Vagina (tissue), 2 donors: Measurements from ENCODE around the gene HDAC11. TPM values are rescaled to one million over a fixed set of nuclear protein-coding genes. Genes with fewer than 3 reads are reported as not detected.

Source experiments
- DNase-seq, 2 donors: peaks; one replicate each; pipeline ENCODE4 v3.0.0-alpha.2; 2017; ENCODE audit errors: extremely low spot score in 2 of 2
- H3K27ac ChIP-seq: fragments of 200-600 bp; sonication (generic); one replicate; pipeline ENCODE4 v1.5.1; 2019
- H3K27me3 ChIP-seq: fragments of 200-600 bp; sonication (generic); one replicate; pipeline ENCODE4 v1.5.1; 2019
- H3K36me3 ChIP-seq, 2 donors: fragments of 200-600 bp; sonication (generic); one replicate each; pipeline ENCODE4 v1.5.1; 2017 to 2019
- H3K4me1 ChIP-seq: fragments of 200-600 bp; sonication (generic); one replicate; pipeline ENCODE4 v1.5.1; 2019
- H3K4me3 ChIP-seq, 2 donors: fragments of 200-600 bp; sonication (generic); 1 replicate in 1 of 2; 2 replicates in 1 of 2; pipeline ENCODE4 v1.5.1; 2016 to 2019
- H3K9me3 ChIP-seq: fragments of 200-600 bp; sonication (generic); one replicate; pipeline ENCODE4 v1.5.1; 2019
- CTCF ChIP-seq, 3 experiments: fragments of 450-650 bp in 2 of 3; fragments of 200-600 bp in 1 of 3; sonication (generic) in 1 of 3; IDR thresholded peaks; one replicate each; pipeline ENCODE4 v1.5.1; 2017 to 2019; ENCODE audit warnings: antibody characterized with exemption in 3 of 3, mild to moderate bottlenecking in 2 of 3, moderate library complexity in 2 of 3
- POLR2A ChIP-seq, 2 donors: fragments of 450-650 bp; IDR thresholded peaks; one replicate each; pipeline ENCODE4 v1.6.1; 2017; ENCODE audit warnings: antibody characterized with exemption in 2 of 2, mild to moderate bottlenecking in 2 of 2, moderate library complexity in 2 of 2
- POLR2AphosphoS5 ChIP-seq, 2 donors: sonication (generic); formaldehyde crosslinking; IDR thresholded peaks; one replicate each; pipeline ENCODE4 v1.9.0; 2017; ENCODE audit warnings: antibody characterized with exemption in 2 of 2, mild to moderate bottlenecking in 2 of 2, low read depth in 1 of 2; ENCODE audit not compliant: insufficient read depth in 1 of 2
- intact Hi-C: fragments of 100-400 bp; cut with DNase I; formaldehyde crosslinking; loops from one replicate; pipeline ENCODE4 v1.15.1; 2023
- total RNA-seq: library from RNA; depleted of rRNA; stranded (reverse); fragments of >200 nt; gene quantifications from one replicate; pipeline ENCODE4 v1.2.3, GENCODE V29; 2016

The HDAC11 gene
- total RNA-seq, 1 donor from 2014 or later, result 12.0 TPM

- H3K36me3 ChIP-seq, result no peaks in the 10 kb centered on the region
- H3K27me3 ChIP-seq, result no peaks in the 10 kb centered on the region
- no peak overlapping the region for H3K27ac ChIP-seq
- no peaks in the 10 kb centered on the region for H3K9me3 ChIP-seq
- intact Hi-C loops, result no loop called here
- no peak for DNase-seq
- H3K4me3 ChIP-seq, result no peak overlapping the region
- peaks cover 8% of the 10 kb centered on the region for H3K4me1 ChIP-seq
- TF ChIP-seq POLR2AphosphoS5 (IDR thresholded peaks at IDR 0.05; ENCODE audit: insufficient read depth in 1 of 2, low read depth in 1 of 2), result no peak
- TF ChIP-seq POLR2A (IDR thresholded peaks at IDR 0.05), result no peak
- no peak for TF ChIP-seq CTCF (IDR thresholded peaks at IDR 0.05)
Observed at GRCh38 chr3:13501056-13501455, 20.9 kb downstream of the HDAC11 start.

GRCh38 chr3:13501521-13501920 is 21.4 kb downstream of the HDAC11 start:
- Histone ChIP-seq H3K27me3 (no peaks in the 10 kb centered on the region), H3K4me1 (peaks cover 5% of the 10 kb centered on the region), H3K9me3 (no peaks in the 10 kb centered on the region), H3K4me3 (no peak overlapping the region), H3K27ac (no peak overlapping the region), H3K36me3 (no peaks in the 10 kb centered on the region)
- intact Hi-C loops, result no loop called here
- no peak for DNase-seq
- TF ChIP-seq CTCF (IDR thresholded peaks at IDR 0.05), result no peak
- no peak for TF ChIP-seq POLR2AphosphoS5 (IDR thresholded peaks at IDR 0.05; ENCODE audit: insufficient read depth in 1 of 2, low read depth in 1 of 2)
- no peak for TF ChIP-seq POLR2A (IDR thresholded peaks at IDR 0.05)

GRCh38 chr3:13501958-13502790 is 22.1 kb downstream of the HDAC11 start:
- intact Hi-C loops, result no loop called here
- TF ChIP-seq CTCF (IDR thresholded peaks at IDR 0.05), result no peak
- TF ChIP-seq POLR2A (IDR thresholded peaks at IDR 0.05), result no peak
- no peak for TF ChIP-seq POLR2AphosphoS5 (IDR thresholded peaks at IDR 0.05; ENCODE audit: insufficient read depth in 1 of 2, low read depth in 1 of 2)
- no peaks in the 10 kb centered on the region for H3K9me3 ChIP-seq
- H3K36me3 ChIP-seq, result no peaks in the 10 kb centered on the region
- no peak overlapping the region for H3K4me3 ChIP-seq
- H3K4me1 ChIP-seq, result peaks cover 4% of the 10 kb centered on the region
- H3K27ac ChIP-seq, result no peak overlapping the region
- no peak for DNase-seq
- H3K27me3 ChIP-seq, result no peaks in the 10 kb centered on the region

GRCh38 chr3:13502791-13503060 is 22.6 kb downstream of the HDAC11 start:
- DNase-seq, result no peak
- Histone ChIP-seq H3K36me3 (no peaks in the 10 kb centered on the region), H3K4me1 (peaks cover 9% of the 10 kb centered on the region), H3K27ac (no peak overlapping the region), H3K9me3 (no peaks in the 10 kb centered on the region), H3K27me3 (no peaks in the 10 kb centered on the region), H3K4me3 (no peak overlapping the region)
- no peak for TF ChIP-seq POLR2A (IDR thresholded peaks at IDR 0.05)
- no peak for TF ChIP-seq CTCF (IDR thresholded peaks at IDR 0.05)
- no peak for TF ChIP-seq POLR2AphosphoS5 (IDR thresholded peaks at IDR 0.05; ENCODE audit: insufficient read depth in 1 of 2, low read depth in 1 of 2)
- intact Hi-C loops, result no loop called here

- Histone ChIP-seq H3K27me3 (no peaks in the 10 kb centered on the region), H3K27ac (peak overlapping the region; percentile 10), H3K4me1 (peaks cover 25% of the 10 kb centered on the region), H3K4me3 (no peak overlapping the region), H3K36me3 (no peaks in the 10 kb centered on the region), H3K9me3 (no peaks in the 10 kb centered on the region)
- TF ChIP-seq POLR2AphosphoS5 (IDR thresholded peaks at IDR 0.05; ENCODE audit: insufficient read depth in 1 of 2, low read depth in 1 of 2) (no peak), CTCF (IDR thresholded peaks at IDR 0.05) (no peak), POLR2A (IDR thresholded peaks at IDR 0.05) (no peak)
- intact Hi-C loops, result no loop called here
- DNase-seq, result no peak
Observed at GRCh38 chr3:13504161-13504831, 24.2 kb downstream of the HDAC11 start.
